ENCODE results near the gene GMEB1.
"Not testable (repeated sequence)": the region's sequence is repeated elsewhere in the genome, so short reads cannot be mapped to it uniquely, and the experiment has no call there.

GMEB1 gene

GRCh38 chr1:28675924-28676257, 7.3 kb downstream of the GMEB1 start:
- no peak overlapping the region for H3K9ac ChIP-seq (ENCODE audit: low read length in 2 of 2)
- no peaks in the 10 kb centered on the region for H3K4me1 ChIP-seq (ENCODE audit: control insufficient read depth, insufficient read depth, low read length)
- H3K4me3 ChIP-seq (ENCODE audit: low read length in 2 of 2) = no peak overlapping the region
- H3K27ac ChIP-seq (ENCODE audit: low read length) = no peak overlapping the region
- H3K9me3 ChIP-seq (ENCODE audit: control insufficient read depth in 2 of 2, low read length in 2 of 2) = no peaks in the 10 kb centered on the region
- no peaks in the 10 kb centered on the region for H3K36me3 ChIP-seq (ENCODE audit: control insufficient read depth in 2 of 2, insufficient read depth in 2 of 2, low read length in 2 of 2)
- no peaks in the 10 kb centered on the region for H3K27me3 ChIP-seq (ENCODE audit: control insufficient read depth in 1 of 2, insufficient read depth in 2 of 2, low read length in 2 of 2)

- H3K27me3 ChIP-seq (ENCODE audit: control insufficient read depth in 1 of 2, insufficient read depth in 2 of 2, low read length in 2 of 2) = no peaks in the 10 kb centered on the region
- no peak overlapping the region for H3K4me3 ChIP-seq (ENCODE audit: low read length in 2 of 2)
Observed at GRCh38 chr1:28680151-28680550, 11.6 kb downstream of the GMEB1 start.

GRCh38 chr1:28682840-28683239, 14.3 kb downstream of the GMEB1 start:
- Histone ChIP-seq H3K27ac (ENCODE audit: low read length) (no peak overlapping the region), H3K9me3 (ENCODE audit: control insufficient read depth in 2 of 2, low read length in 2 of 2) (no peaks in the 10 kb centered on the region), H3K9ac (ENCODE audit: low read length in 2 of 2) (no peak overlapping the region), H3K4me1 (ENCODE audit: control insufficient read depth, insufficient read depth, low read length) (no peaks in the 10 kb centered on the region), H3K36me3 (ENCODE audit: control insufficient read depth in 2 of 2, insufficient read depth in 2 of 2, low read length in 2 of 2) (peaks cover 7 to 8% of the 10 kb centered on the region in 2 donors), H3K4me3 (ENCODE audit: low read length in 2 of 2) (no peak overlapping the region), H3K27me3 (ENCODE audit: control insufficient read depth in 1 of 2, insufficient read depth in 2 of 2, low read length in 2 of 2) (no peaks in the 10 kb centered on the region)

More at GRCh38 chr1:28680151-28680550, 11.6 kb downstream of the GMEB1 start:
- H3K27ac ChIP-seq (ENCODE audit: low read length) = no peak overlapping the region
- no peaks in the 10 kb centered on the region for H3K4me1 ChIP-seq (ENCODE audit: control insufficient read depth, insufficient read depth, low read length)
- H3K9me3 ChIP-seq (ENCODE audit: control insufficient read depth in 2 of 2, low read length in 2 of 2) = no peaks in the 10 kb centered on the region
- no peak overlapping the region for H3K9ac ChIP-seq (ENCODE audit: low read length in 2 of 2)
- peaks cover 4 to 7% of the 10 kb centered on the region in 2 donors for H3K36me3 ChIP-seq (ENCODE audit: control insufficient read depth in 2 of 2, insufficient read depth in 2 of 2, low read length in 2 of 2)

- H3K27ac ChIP-seq (ENCODE audit: low read length) = no peak overlapping the region
- no peak overlapping the region for H3K4me3 ChIP-seq (ENCODE audit: low read length in 2 of 2)
- no peaks in the 10 kb centered on the region for H3K4me1 ChIP-seq (ENCODE audit: control insufficient read depth, insufficient read depth, low read length)
- H3K27me3 ChIP-seq (ENCODE audit: control insufficient read depth in 1 of 2, insufficient read depth in 2 of 2, low read length in 2 of 2) = no peaks in the 10 kb centered on the region
- H3K9ac ChIP-seq (ENCODE audit: low read length in 2 of 2) = no peak overlapping the region
- peaks cover 7 to 8% of the 10 kb centered on the region in 2 donors for H3K36me3 ChIP-seq (ENCODE audit: control insufficient read depth in 2 of 2, insufficient read depth in 2 of 2, low read length in 2 of 2)
- no peaks in the 10 kb centered on the region for H3K9me3 ChIP-seq (ENCODE audit: control insufficient read depth in 2 of 2, low read length in 2 of 2)
Observed at GRCh38 chr1:28684937-28685336, 16.4 kb downstream of the GMEB1 start.

GRCh38 chr1:28691627-28692026, 23.0 kb downstream of the GMEB1 start:
- not testable (repeated sequence) for H3K9ac ChIP-seq (ENCODE audit: low read length in 2 of 2); H3K4me1 ChIP-seq (ENCODE audit: control insufficient read depth, insufficient read depth, low read length); H3K27me3 ChIP-seq (ENCODE audit: control insufficient read depth in 1 of 2, insufficient read depth in 2 of 2, low read length in 2 of 2); H3K9me3 ChIP-seq (ENCODE audit: control insufficient read depth in 2 of 2, low read length in 2 of 2); H3K4me3 ChIP-seq (ENCODE audit: low read length in 2 of 2); H3K27ac ChIP-seq (ENCODE audit: low read length); H3K36me3 ChIP-seq (ENCODE audit: control insufficient read depth in 2 of 2, insufficient read depth in 2 of 2, low read length in 2 of 2)

GRCh38 chr1:28703629-28704028, 35.0 kb downstream of the GMEB1 start:
- no peak overlapping the region for H3K9ac ChIP-seq (ENCODE audit: low read length in 2 of 2)
- peaks cover 24 to 29% of the 10 kb centered on the region in 2 donors for H3K36me3 ChIP-seq (ENCODE audit: control insufficient read depth in 2 of 2, insufficient read depth in 2 of 2, low read length in 2 of 2)
- H3K4me3 ChIP-seq (ENCODE audit: low read length in 2 of 2) = no peak overlapping the region
- no peak overlapping the region for H3K27ac ChIP-seq (ENCODE audit: low read length)
- H3K27me3 ChIP-seq (ENCODE audit: control insufficient read depth in 1 of 2, insufficient read depth in 2 of 2, low read length in 2 of 2) = no peaks in the 10 kb centered on the region
- H3K4me1 ChIP-seq (ENCODE audit: control insufficient read depth, insufficient read depth, low read length) = no peaks in the 10 kb centered on the region
- H3K9me3 ChIP-seq (ENCODE audit: control insufficient read depth in 2 of 2, low read length in 2 of 2) = no peaks in the 10 kb centered on the region

GRCh38 chr1:28716336-28716735, 47.8 kb downstream of the GMEB1 start:
- Histone ChIP-seq H3K9ac (ENCODE audit: low read length in 2 of 2) (no peak overlapping the region), H3K4me1 (ENCODE audit: control insufficient read depth, insufficient read depth, low read length) (no peaks in the 10 kb centered on the region), H3K27ac (ENCODE audit: low read length) (no peak overlapping the region), H3K4me3 (ENCODE audit: low read length in 2 of 2) (no peak overlapping the region), H3K36me3 (ENCODE audit: control insufficient read depth in 2 of 2, insufficient read depth in 2 of 2, low read length in 2 of 2) (peaks cover 9 to 24% of the 10 kb centered on the region in 2 donors), H3K27me3 (ENCODE audit: control insufficient read depth in 1 of 2, insufficient read depth in 2 of 2, low read length in 2 of 2) (no peaks in the 10 kb centered on the region), H3K9me3 (ENCODE audit: control insufficient read depth in 2 of 2, low read length in 2 of 2) (no peaks in the 10 kb centered on the region)

- Histone ChIP-seq H3K9me3 (ENCODE audit: control insufficient read depth in 2 of 2, low read length in 2 of 2) (no peaks in the 10 kb centered on the region), H3K36me3 (ENCODE audit: control insufficient read depth in 2 of 2, insufficient read depth in 2 of 2, low read length in 2 of 2) (peaks cover 8 to 14% of the 10 kb centered on the region in 2 donors), H3K27me3 (ENCODE audit: control insufficient read depth in 1 of 2, insufficient read depth in 2 of 2, low read length in 2 of 2) (no peaks in the 10 kb centered on the region), H3K4me3 (ENCODE audit: low read length in 2 of 2) (no peak overlapping the region), H3K27ac (ENCODE audit: low read length) (no peak overlapping the region), H3K4me1 (ENCODE audit: control insufficient read depth, insufficient read depth, low read length) (no peaks in the 10 kb centered on the region), H3K9ac (ENCODE audit: low read length in 2 of 2) (no peak overlapping the region)
Observed at GRCh38 chr1:28718166-28718565, 49.6 kb downstream of the GMEB1 start.

- H3K27ac ChIP-seq (ENCODE audit: low read length) = no peak overlapping the region
- H3K27me3 ChIP-seq (ENCODE audit: control insufficient read depth in 1 of 2, insufficient read depth in 2 of 2, low read length in 2 of 2) = no peaks in the 10 kb centered on the region
- H3K4me3 ChIP-seq (ENCODE audit: low read length in 2 of 2) = no peak overlapping the region
- peaks cover 8 to 11% of the 10 kb centered on the region in 2 donors for H3K36me3 ChIP-seq (ENCODE audit: control insufficient read depth in 2 of 2, insufficient read depth in 2 of 2, low read length in 2 of 2)
- no peak overlapping the region for H3K9ac ChIP-seq (ENCODE audit: low read length in 2 of 2)
- H3K4me1 ChIP-seq (ENCODE audit: control insufficient read depth, insufficient read depth, low read length) = no peaks in the 10 kb centered on the region
- no peaks in the 10 kb centered on the region for H3K9me3 ChIP-seq (ENCODE audit: control insufficient read depth in 2 of 2, low read length in 2 of 2)
Observed at GRCh38 chr1:28718586-28719331, 50.2 kb downstream of the GMEB1 start.

GRCh38 chr1:28719332-28719619, 50.7 kb downstream of the GMEB1 start:
- H3K27ac ChIP-seq (ENCODE audit: low read length) = no peak overlapping the region
- H3K9ac ChIP-seq (ENCODE audit: low read length in 2 of 2) = no peak overlapping the region
- H3K4me3 ChIP-seq (ENCODE audit: low read length in 2 of 2) = no peak overlapping the region
- peaks cover 5 to 6% of the 10 kb centered on the region in 2 donors for H3K36me3 ChIP-seq (ENCODE audit: control insufficient read depth in 2 of 2, insufficient read depth in 2 of 2, low read length in 2 of 2)
- no peaks in the 10 kb centered on the region for H3K27me3 ChIP-seq (ENCODE audit: control insufficient read depth in 1 of 2, insufficient read depth in 2 of 2, low read length in 2 of 2)
- H3K9me3 ChIP-seq (ENCODE audit: control insufficient read depth in 2 of 2, low read length in 2 of 2) = no peaks in the 10 kb centered on the region
- no peaks in the 10 kb centered on the region for H3K4me1 ChIP-seq (ENCODE audit: control insufficient read depth, insufficient read depth, low read length)

GRCh38 chr1:28720376-28720775, 51.8 kb downstream of the GMEB1 start:
- Histone ChIP-seq H3K27me3 (ENCODE audit: control insufficient read depth in 1 of 2, insufficient read depth in 2 of 2, low read length in 2 of 2) (no peaks in the 10 kb centered on the region), H3K9me3 (ENCODE audit: control insufficient read depth in 2 of 2, low read length in 2 of 2) (no peaks in the 10 kb centered on the region), H3K9ac (ENCODE audit: low read length in 2 of 2) (no peak overlapping the region), H3K36me3 (ENCODE audit: control insufficient read depth in 2 of 2, insufficient read depth in 2 of 2, low read length in 2 of 2) (no peaks in the 10 kb centered on the region), H3K4me3 (ENCODE audit: low read length in 2 of 2) (no peak overlapping the region), H3K27ac (ENCODE audit: low read length) (no peak overlapping the region), H3K4me1 (ENCODE audit: control insufficient read depth, insufficient read depth, low read length) (no peaks in the 10 kb centered on the region)
